ENCODE measurements around the gene SCAPER. TPM values are rescaled to one million over a fixed set of nuclear protein-coding genes. Genes with fewer than 3 reads are reported as not detected.

SCAPER gene
- total RNA-seq, 1 experiment from 2014 or later: 15.3 TPM

GRCh38 chr15:76941636-76942035, 36.5 kb upstream of the SCAPER start:
- POLR2A ChIA-PET: interaction anchor here (0.5 kb wide), 1 partner anchor 592 kb away, joined by 13 read pairs; no protein-coding TSS in a partner anchor
- H3K4me1 ChIP-seq (ENCODE audit: control insufficient read depth, insufficient read depth, low read length): no peaks in the 10 kb centered on the region
- H3K9me3 ChIP-seq (ENCODE audit: control insufficient read depth, insufficient read depth, low read depth, low read length): no peaks in the 10 kb centered on the region
- in situ Hi-C loops (cut with HindIII; ENCODE audit: low pct_unique_long_range_greater_than_20kb, low sequenced_read_pairs) (no loop called here), intact Hi-C loops (cut with micrococcal nuclease; ENCODE audit: unreplicated experiment) (no loop called here)
- BruUV-seq (replicated peaks): no TSS peak
- H3K27ac ChIP-seq (ENCODE audit: low read length): no peak overlapping the region
- DNase-seq (ENCODE audit: low read depth, low spot score) (no peak), ATAC-seq (no peak)
- no peaks in the 10 kb centered on the region for H3K27me3 ChIP-seq (ENCODE audit: control insufficient read depth, insufficient read depth, low read length)
- peaks cover 6% of the 10 kb centered on the region; the same call in 1 of the 2 replicates for H3K36me3 ChIP-seq (ENCODE audit: control insufficient read depth, insufficient read depth, low read length)
- H3K4me3 ChIP-seq (ENCODE audit: low read depth in 2 of 2, low read length in 2 of 2): no peak overlapping the region
- TF ChIP-seq POLR2AphosphoS5 (IDR thresholded peaks at IDR 0.05; ENCODE audit: low read depth, low read length) (no peak), SIN3A (IDR thresholded peaks at IDR 0.05; ENCODE audit: borderline replicate concordance, insufficient read depth, low read depth, low read length) (no peak), REST (IDR thresholded peaks at IDR 0.05; ENCODE audit: insufficient read depth in 1 of 2, low read depth in 2 of 2, low read length in 1 of 2) (no peak), CTCF (IDR thresholded peaks at IDR 0.05) (no peak), TCF7L2 (IDR thresholded peaks at IDR 0.05; ENCODE audit: low read depth, low read length) (no peak)
- CTCF ChIA-PET: interaction anchor here (0.6 kb wide), 1 partner anchor 152 kb away, joined by 7 read pairs; no protein-coding TSS in a partner anchor

- no peak for TF ChIP-seq SIN3A (IDR thresholded peaks at IDR 0.05; ENCODE audit: borderline replicate concordance, insufficient read depth, low read depth, low read length)
- TF ChIP-seq REST (IDR thresholded peaks at IDR 0.05; ENCODE audit: insufficient read depth in 1 of 2, low read depth in 2 of 2, low read length in 1 of 2): no peak
- Histone ChIP-seq H3K9me3 (ENCODE audit: control insufficient read depth, insufficient read depth, low read depth, low read length) (no peaks in the 10 kb centered on the region), H3K4me3 (ENCODE audit: low read depth in 2 of 2, low read length in 2 of 2) (no peak overlapping the region), H3K4me1 (ENCODE audit: control insufficient read depth, insufficient read depth, low read length) (no peaks in the 10 kb centered on the region), H3K27ac (ENCODE audit: low read length) (no peak overlapping the region), H3K36me3 (ENCODE audit: control insufficient read depth, insufficient read depth, low read length) (peaks cover 12% of the 10 kb centered on the region), H3K27me3 (ENCODE audit: control insufficient read depth, insufficient read depth, low read length) (no peaks in the 10 kb centered on the region)
- intact Hi-C loops (cut with micrococcal nuclease; ENCODE audit: unreplicated experiment): no loop called here
- no peak for DNase-seq (ENCODE audit: low read depth, low spot score)
- no peak for ATAC-seq
- ChIA-PET CTCF (interaction anchor here (0.6 kb wide), 1 partner anchor 12 kb away, joined by 3 read pairs; no protein-coding TSS in a partner anchor), POLR2A (no interaction called here)
- in situ Hi-C loops (cut with HindIII; ENCODE audit: low pct_unique_long_range_greater_than_20kb, low sequenced_read_pairs): no loop called here
- BruUV-seq (replicated peaks): no TSS peak
Measured at GRCh38 chr15:76939715-76940114, 34.6 kb upstream of the SCAPER start.
